22Rv1 (cell line): Measurements from ENCODE around the gene LRIG1.

ENCODE experiments used
- CTCF ChIP-seq: fragments of 450-650 bp; IDR thresholded peaks from 2 replicates; pipeline ENCODE4 v1.5.1; 2017; ENCODE audit warnings: mild to moderate bottlenecking
- ZFX ChIP-seq: fragments of 450-650 bp; IDR thresholded peaks from 2 replicates; pipeline ENCODE4 v1.6.1; 2017; ENCODE audit warnings: antibody characterized with exemption, borderline replicate concordance

DNA sequence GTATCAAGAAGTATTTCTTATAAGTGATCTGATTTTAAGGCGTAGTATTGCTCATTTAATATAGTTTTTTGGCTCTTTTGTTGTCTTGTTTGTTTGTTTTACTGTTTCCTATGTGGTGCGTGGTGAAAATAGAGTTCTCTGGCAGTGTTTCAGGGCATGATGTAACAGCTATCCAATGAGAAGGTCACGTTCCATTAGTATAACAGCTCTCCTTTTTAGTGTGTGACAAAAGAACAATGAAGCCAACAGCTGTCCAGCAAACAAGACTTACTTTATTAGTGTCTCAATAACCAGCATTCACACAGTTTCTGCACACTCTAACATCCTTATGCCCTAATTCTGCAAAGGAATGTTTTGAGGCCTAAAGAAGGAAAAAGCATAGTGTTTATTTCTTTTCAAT lies 152.1 kb downstream of the LRIG1 start:
- no peak for TF ChIP-seq CTCF
- no peak for TF ChIP-seq ZFX
